ENCODE measurements around the gene PIGU.
"Not testable (repeated sequence)": the region's sequence is repeated elsewhere in the genome, so short reads cannot be mapped to it uniquely, and the experiment has no call there.

The PIGU gene

GRCh38 chr20:34522969-34523871 lies 153.7 kb downstream of the PIGU start:
- Mint-ChIP-seq H3K4me3 (no peak overlapping the region), H3K36me3 (ENCODE audit: low read depth) (peaks cover 50% of the 10 kb centered on the region)

GRCh38 chr20:34519841-34520240 lies 157.1 kb downstream of the PIGU start:
- H3K4me1 Mint-ChIP-seq: peaks cover 48% of the 10 kb centered on the region
- H3K4me3 Mint-ChIP-seq; H3K9me3 Mint-ChIP-seq; DNase-seq; H3K27me3 Mint-ChIP-seq (ENCODE audit: low read depth, poor library complexity); H3K27ac Mint-ChIP-seq: not testable (repeated sequence)
- peaks cover 28% of the 10 kb centered on the region for H3K36me3 Mint-ChIP-seq (ENCODE audit: low read depth)

More at GRCh38 chr20:34522969-34523871, 153.7 kb downstream of the PIGU start:
- H3K27me3 Mint-ChIP-seq (ENCODE audit: low read depth, poor library complexity): no peaks in the 10 kb centered on the region
- peaks cover 36% of the 10 kb centered on the region for H3K4me1 Mint-ChIP-seq
- DNase-seq: peak; percentile 63
- no peaks in the 10 kb centered on the region for H3K9me3 Mint-ChIP-seq
- peak; percentile 54 for TF ChIP-seq CTCF (IDR thresholded peaks at IDR 0.05)
- H3K27ac Mint-ChIP-seq: peak overlapping the region; percentile 39

- not testable (repeated sequence) for H3K27me3 Mint-ChIP-seq (ENCODE audit: low read depth, poor library complexity); H3K27ac Mint-ChIP-seq; H3K9me3 Mint-ChIP-seq; DNase-seq
- Mint-ChIP-seq H3K4me3 (peak overlapping the region; percentile 76), H3K4me1 (peaks cover 50% of the 10 kb centered on the region), H3K36me3 (ENCODE audit: low read depth) (peaks cover 38% of the 10 kb centered on the region)
Observed at GRCh38 chr20:34518863-34519262, 158.0 kb downstream of the PIGU start.

GRCh38 chr20:34517114-34517505 lies 159.8 kb downstream of the PIGU start:
- Mint-ChIP-seq H3K36me3 (ENCODE audit: low read depth) (peaks cover 42% of the 10 kb centered on the region), H3K27me3 (ENCODE audit: low read depth, poor library complexity) (no peaks in the 10 kb centered on the region), H3K4me1 (peaks cover 37% of the 10 kb centered on the region), H3K27ac (peak overlapping the region; percentile 100), H3K9me3 (no peaks in the 10 kb centered on the region), H3K4me3 (peak overlapping the region; percentile 98)
- DNase-seq: no peak
- no peak for TF ChIP-seq CTCF (IDR thresholded peaks at IDR 0.05)

GRCh38 chr20:34516247-34517113 lies 160.4 kb downstream of the PIGU start, which contains the start of gene DYNLRB1:
Gene DYNLRB1 (plus strand): TSS chr20:34516422. CDS start chr20:34516459, 37 bp downstream.
- Mint-ChIP-seq H3K4me3 (peak within 1 kb of the TSS; percentile 98), H3K36me3 (ENCODE audit: low read depth) (peaks cover 41% of the 10 kb centered on the region), H3K9me3 (no peaks in the 10 kb centered on the region), H3K4me1 (peaks cover 35% of the 10 kb centered on the region), H3K27ac (peak within 1 kb of the TSS; percentile 100), H3K27me3 (ENCODE audit: low read depth, poor library complexity) (no peaks in the 10 kb centered on the region)
- peak; percentile 99 for DNase-seq
- TF ChIP-seq CTCF (IDR thresholded peaks at IDR 0.05): no peak

- H3K27ac Mint-ChIP-seq: peak overlapping the region; percentile 100
- no peak for TF ChIP-seq CTCF (IDR thresholded peaks at IDR 0.05)
- peak overlapping the region; percentile 98 for H3K4me3 Mint-ChIP-seq
- no peaks in the 10 kb centered on the region for H3K27me3 Mint-ChIP-seq (ENCODE audit: low read depth, poor library complexity)
- peaks cover 45% of the 10 kb centered on the region for H3K36me3 Mint-ChIP-seq (ENCODE audit: low read depth)
- H3K9me3 Mint-ChIP-seq: no peaks in the 10 kb centered on the region
- DNase-seq: peak; percentile 58
- H3K4me1 Mint-ChIP-seq: peaks cover 35% of the 10 kb centered on the region
Observed at GRCh38 chr20:34515484-34516246, 161.2 kb downstream of the PIGU start.
